ENCODE data around the gene GNAQ.

GRCh38 chr9:77744841-77745430 is 286.7 kb downstream of the GNAQ start:
- TF ChIP-seq GABPA (IDR thresholded peaks at IDR 0.05; ENCODE audit: low read depth) (no peak), CTCF (IDR thresholded peaks at IDR 0.05) (no peak), TEAD4 (IDR thresholded peaks at IDR 0.05; ENCODE audit: borderline replicate concordance, insufficient read depth) (no peak), EP300 (IDR thresholded peaks at IDR 0.05; ENCODE audit: borderline replicate concordance in 1 of 2, low read depth in 1 of 2, low read length in 1 of 2) (no peak)

Measured in SK-N-SH (cell line).